Body of pancreas (tissue), 4 donors: ENCODE results near the gene TEX26.

Experiments used
- POLR2A ChIP-seq, 3 donors: fragments of 450-650 bp; IDR thresholded peaks; one replicate each; pipeline ENCODE4 v1.6.1; 2016; ENCODE audit warnings: antibody characterized with exemption in 3 of 3, mild to moderate bottlenecking in 2 of 3
- TF ChIP-seq, protein P1 (sequence below), 7 experiments: fragments of 450-650 bp in 4 of 7; fragments of 200-600 bp in 3 of 7; sonication (generic) in 3 of 7; IDR thresholded peaks; one replicate each; pipeline ENCODE4 v1.5.1; 2016 to 2019; ENCODE audit warnings: antibody characterized with exemption in 7 of 7

DNA sequence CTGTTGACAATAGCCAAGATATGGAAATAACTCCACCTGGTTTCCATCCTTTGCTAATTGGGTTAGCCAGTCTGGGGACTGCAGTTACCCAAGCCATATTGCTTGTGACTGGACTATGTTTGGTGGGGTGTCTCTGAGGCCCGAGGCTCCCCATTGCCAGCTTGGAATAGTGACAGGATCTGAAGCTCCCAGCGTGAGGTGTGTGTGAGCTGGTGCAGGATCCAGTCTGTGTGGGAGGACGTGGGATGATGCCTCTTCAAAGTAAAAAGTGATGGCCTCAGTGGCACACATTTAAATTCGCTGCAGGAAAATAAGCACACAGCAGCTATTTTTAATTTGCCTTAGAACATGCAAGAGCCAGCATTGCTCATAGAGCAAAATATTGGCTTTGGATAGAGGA, 75.0 kb downstream of the TEX26 start:
- TF ChIP-seq, protein P1, sequence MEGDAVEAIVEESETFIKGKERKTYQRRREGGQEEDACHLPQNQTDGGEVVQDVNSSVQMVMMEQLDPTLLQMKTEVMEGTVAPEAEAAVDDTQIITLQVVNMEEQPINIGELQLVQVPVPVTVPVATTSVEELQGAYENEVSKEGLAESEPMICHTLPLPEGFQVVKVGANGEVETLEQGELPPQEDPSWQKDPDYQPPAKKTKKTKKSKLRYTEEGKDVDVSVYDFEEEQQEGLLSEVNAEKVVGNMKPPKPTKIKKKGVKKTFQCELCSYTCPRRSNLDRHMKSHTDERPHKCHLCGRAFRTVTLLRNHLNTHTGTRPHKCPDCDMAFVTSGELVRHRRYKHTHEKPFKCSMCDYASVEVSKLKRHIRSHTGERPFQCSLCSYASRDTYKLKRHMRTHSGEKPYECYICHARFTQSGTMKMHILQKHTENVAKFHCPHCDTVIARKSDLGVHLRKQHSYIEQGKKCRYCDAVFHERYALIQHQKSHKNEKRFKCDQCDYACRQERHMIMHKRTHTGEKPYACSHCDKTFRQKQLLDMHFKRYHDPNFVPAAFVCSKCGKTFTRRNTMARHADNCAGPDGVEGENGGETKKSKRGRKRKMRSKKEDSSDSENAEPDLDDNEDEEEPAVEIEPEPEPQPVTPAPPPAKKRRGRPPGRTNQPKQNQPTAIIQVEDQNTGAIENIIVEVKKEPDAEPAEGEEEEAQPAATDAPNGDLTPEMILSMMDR (IDR thresholded peaks at IDR 0.05): no peak
- TF ChIP-seq POLR2A (IDR thresholded peaks at IDR 0.05): no peak
